ENCODE results near the gene SMIM28.
"Not testable (repeated sequence)": the region's sequence is repeated elsewhere in the genome, so short reads cannot be mapped to it uniquely, and the experiment has no call there.

SMIM28 gene

DNA sequence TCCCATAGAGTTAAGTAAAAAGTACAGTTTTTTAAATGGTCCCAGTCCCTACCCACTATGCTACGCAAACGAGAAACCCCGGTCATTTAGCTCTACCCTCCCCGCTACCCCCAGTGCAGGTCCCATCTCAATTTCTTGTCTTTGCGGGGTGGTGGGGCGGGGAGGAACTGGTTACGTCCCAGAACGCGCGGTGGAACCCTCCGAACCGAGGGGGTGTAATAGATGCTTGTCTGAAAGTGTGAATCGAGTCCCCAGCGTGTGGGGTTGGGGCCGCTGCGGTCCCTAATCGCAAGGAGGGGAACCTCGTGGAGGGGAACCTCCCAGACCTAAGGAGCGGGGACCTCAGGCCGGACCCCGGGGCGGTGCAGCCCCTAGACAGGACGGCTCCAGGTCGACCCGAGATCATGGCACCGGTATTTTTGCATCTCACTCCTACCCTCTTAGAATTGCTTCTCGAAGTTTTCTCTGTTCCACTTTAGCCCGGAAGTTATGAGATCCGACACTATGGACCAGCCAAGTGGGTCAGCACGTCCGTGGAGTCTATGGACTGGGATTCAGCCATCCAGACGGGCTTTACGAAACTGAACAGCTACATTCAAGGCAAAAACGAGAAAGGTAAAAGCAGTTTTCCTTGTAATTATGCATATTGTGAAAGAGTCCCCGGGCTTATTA is 27.1 kb downstream of the SMIM28 start:
- DNase-seq (ENCODE audit: low read depth in 3 of 3, low spot score in 1 of 3): peak in 1 of 3 donors; percentile 8

- no peak for DNase-seq (ENCODE audit: low read depth in 3 of 3, low spot score in 1 of 3)
These were observed 28.2 kb downstream of the SMIM28 start for GRCh38 chr6:138405816-138406413.

DNA sequence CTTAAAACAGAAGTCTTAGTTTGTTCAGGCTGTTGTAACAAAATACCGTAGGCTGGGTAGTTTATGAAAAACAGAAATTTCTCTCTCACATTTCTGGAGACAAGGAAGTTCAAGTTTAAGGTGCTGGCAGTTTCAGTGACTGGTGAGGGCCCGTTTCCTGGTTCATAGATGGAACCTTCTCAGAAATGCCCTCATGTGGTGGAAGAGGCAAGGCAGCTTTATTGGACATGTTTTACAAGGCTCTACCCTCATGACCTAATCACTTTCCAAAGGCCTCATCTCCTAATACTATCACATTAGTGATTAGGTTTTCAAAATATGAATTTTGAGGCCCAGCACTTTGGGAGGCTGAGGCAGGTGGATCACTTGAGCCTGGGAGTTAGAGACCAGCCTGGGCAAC is 28.7 kb downstream of the SMIM28 start:
- no peak for DNase-seq (ENCODE audit: low read depth in 3 of 3, low spot score in 1 of 3)

DNA sequence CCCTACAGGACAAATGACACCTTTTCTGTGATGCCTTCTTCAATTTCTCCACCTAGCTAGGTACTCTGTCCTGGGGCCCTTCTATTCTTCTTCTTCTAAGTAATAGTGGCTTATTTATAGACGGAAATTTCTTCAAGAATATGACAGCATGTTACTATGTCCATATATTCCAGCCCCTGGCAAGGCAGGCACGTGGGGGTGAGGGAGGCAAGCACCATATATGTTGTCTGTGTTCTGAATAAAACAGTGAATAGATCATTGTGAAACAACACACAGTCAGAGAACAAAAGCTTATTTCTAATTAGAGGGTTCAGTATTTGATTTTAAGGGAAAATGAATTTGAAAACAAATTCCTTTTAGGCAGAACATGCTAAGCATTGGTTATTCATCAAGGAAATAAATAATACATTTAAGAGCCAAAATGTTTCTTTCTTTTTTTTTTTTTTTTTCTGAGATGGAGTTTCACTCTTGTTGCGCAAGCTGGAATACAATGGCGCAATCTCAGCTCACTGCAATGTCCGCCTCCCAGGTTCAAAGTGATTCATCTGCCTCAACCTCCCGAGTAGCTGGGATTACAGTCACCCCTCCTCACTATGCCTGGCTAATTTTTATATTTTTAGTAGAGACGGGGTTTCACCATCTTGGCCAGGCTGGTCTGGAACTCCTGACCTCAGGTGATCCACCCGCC is 32.5 kb downstream of the SMIM28 start:
- no peak for DNase-seq (ENCODE audit: low read depth in 3 of 3, low spot score in 1 of 3)

DNA sequence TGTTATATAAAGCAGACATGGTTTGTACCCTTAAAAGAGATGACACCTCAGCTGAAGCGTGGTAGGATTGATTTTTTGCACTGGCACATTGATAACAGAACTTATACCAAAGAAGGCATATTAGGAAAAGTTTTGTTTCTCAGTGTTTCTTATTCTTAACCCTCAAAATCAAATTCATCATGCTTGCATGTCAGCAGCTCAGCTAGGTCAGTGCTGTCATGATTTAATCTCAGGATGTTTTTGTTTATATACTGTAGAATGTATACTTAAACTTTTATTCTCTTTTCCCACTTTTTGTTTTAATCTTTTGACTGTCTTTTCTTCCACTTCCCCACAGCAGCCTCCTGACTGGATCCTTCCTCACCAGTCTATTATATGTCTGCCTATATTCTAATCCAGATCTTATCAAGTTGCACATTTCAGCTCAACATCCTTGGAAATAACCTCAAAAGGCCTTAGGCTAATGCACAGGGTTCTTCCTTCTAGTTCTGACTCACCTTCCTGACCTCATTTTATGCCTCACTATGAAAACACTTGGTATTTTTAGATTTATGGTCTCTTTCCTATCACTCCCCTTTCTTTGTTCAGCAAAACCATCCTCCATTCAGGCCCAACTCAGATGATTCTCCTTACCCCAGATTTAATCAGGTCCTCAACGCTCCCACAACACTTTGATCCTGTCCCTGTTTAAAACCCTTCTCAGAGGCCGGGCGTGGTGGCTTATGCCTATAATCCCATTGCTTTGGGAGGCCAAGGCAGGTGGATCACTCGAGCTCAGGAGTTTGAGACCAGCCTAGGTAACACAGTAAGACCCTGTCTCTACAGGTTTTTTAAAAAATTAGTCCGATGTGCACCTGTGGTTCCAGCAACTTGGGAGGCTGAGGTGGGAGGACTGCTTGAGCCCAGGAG is 33.5 kb downstream of the SMIM28 start:
- no peak for DNase-seq (ENCODE audit: low read depth in 3 of 3, low spot score in 1 of 3)

- no peak for DNase-seq (ENCODE audit: low read depth in 3 of 3, low spot score in 1 of 3)
These were observed 37.4 kb downstream of the SMIM28 start for GRCh38 chr6:138415125-138415524.

DNA sequence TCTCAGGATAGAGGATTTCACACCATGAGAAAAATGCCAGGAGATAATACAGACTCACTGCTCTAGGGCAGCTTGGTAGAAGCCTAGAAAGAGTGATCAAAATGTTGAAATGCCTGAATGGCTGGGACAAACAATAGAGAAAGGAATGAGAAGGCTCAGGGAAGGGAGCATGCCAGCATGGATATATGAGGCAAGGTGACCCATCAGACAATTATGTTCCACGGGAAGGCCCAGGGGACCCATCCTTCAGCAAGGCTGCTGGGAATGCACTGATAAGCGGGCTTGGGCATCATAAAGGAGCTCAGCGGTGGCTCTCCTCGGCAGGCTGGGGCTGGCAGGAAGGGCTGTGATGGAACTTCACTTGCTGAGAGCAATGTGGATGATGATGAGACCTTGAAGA is 38.5 kb downstream of the SMIM28 start:
- no peak for DNase-seq (ENCODE audit: low read depth in 3 of 3, low spot score in 1 of 3)

GRCh38 chr6:138417493-138418117 is 39.9 kb downstream of the SMIM28 start:
- no peak for DNase-seq (ENCODE audit: low read depth in 3 of 3, low spot score in 1 of 3)

- no peak for DNase-seq (ENCODE audit: low read depth in 3 of 3, low spot score in 1 of 3)
These were observed 40.5 kb downstream of the SMIM28 start for GRCh38 chr6:138418118-138418742.

GRCh38 chr6:138419766-138420165 is 42.1 kb downstream of the SMIM28 start:
- no peak for DNase-seq (ENCODE audit: low read depth in 3 of 3, low spot score in 1 of 3)

GRCh38 chr6:138420356-138420755 is 42.7 kb downstream of the SMIM28 start:
- no peak for DNase-seq (ENCODE audit: low read depth in 3 of 3, low spot score in 1 of 3)

DNA sequence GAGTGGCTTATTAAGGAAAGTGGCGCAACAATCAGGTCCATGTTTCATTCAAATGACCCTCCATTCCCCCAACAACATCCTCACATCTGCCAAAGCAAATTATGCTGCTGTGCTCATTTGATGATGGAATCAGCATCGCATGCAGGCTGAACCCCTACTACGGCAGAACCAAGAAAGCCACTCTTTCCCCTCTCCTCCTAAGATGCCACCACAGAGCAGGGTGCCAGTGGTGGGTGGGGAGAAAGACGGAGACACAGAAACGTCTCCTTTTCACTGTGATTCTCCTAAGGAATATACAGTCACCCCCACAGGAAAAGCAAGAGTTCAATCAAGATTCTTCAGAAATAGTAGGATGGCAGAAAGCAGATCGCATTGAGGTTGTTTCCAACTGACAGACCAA is 43.4 kb downstream of the SMIM28 start:
- no peak for DNase-seq (ENCODE audit: low read depth in 3 of 3, low spot score in 1 of 3)

- DNase-seq (ENCODE audit: low read depth in 3 of 3, low spot score in 1 of 3): no peak
These were observed 43.9 kb downstream of the SMIM28 start for GRCh38 chr6:138421608-138422007.

GRCh38 chr6:138422861-138423260 is 45.2 kb downstream of the SMIM28 start:
- DNase-seq (ENCODE audit: low read depth in 3 of 3, low spot score in 1 of 3): no peak

GRCh38 chr6:138424004-138424904 is 46.5 kb downstream of the SMIM28 start:
- DNase-seq (ENCODE audit: low read depth in 3 of 3, low spot score in 1 of 3): no peak

DNA sequence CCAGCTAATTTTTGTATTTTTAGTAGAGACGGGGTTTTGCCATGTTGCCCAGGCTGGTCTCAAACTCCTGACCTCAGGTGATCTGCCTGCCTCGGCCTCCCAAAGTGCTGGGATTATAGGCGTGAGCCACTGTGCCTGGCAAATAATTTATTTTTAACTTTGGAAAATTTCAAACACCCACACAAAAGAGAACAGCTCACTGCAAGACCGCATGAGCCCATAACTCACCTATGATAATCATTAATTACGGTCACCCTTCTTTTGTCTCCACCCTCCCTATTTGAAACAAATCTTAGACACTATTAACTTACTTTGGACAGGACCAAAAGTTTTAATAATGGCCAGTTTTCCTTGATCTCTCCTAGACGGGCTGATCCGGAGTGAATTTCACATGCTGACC is 47.6 kb downstream of the SMIM28 start:
- not testable (repeated sequence) for DNase-seq (ENCODE audit: low read depth in 3 of 3, low spot score in 1 of 3)

GRCh38 chr6:138426500-138427123 is 48.9 kb downstream of the SMIM28 start:
- no peak for DNase-seq (ENCODE audit: low read depth in 3 of 3, low spot score in 1 of 3)

DNA sequence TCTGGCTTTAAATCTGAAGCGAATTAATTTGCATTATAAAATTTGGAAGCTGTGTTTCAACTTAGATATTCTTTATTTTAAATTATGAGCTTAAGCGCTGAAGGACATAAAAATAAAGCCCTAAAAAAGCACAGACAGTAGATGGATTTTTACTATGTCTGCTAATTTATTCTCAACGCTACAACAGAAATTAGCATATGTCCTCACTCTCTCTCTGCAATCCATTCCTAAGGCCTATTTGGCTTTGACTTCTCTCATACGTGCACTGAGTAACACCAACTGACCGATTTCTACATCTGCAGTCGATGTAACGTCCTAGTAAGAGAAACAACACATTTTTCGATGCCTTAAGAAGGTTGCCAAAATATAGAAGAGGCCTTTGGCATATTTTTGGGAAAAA is 50.0 kb downstream of the SMIM28 start:
- no peak for DNase-seq (ENCODE audit: low read depth in 3 of 3, low spot score in 1 of 3)

DNA sequence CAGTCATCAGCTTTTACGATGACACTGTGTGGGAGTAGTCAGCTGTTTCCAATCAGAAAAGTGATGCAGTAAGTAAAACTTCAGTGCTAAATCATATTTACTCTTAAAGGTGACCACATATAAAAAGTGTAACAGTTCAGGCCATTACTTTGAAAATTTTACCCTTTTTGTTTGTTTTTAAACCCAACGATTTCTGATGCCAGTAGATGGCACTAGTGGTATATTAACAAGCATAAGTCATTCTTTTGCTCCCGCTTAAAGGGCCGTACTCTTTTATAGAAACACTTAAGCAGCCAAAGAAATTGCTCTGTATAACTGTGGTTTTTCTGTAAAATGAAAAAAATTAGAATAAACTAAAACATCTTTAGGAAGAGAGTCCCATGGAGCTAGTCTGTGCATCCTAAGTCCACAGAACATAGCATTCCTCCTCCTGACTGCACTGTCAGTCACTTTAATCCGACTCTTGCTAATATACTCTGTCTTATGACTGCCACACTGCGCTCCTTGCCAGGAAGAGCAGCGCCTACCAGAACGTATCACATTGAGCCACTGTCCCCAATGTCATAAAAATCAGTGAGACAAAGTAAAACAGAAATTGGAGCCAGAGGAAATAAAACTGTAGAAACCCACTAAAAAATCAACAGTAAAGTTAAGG is 51.4 kb downstream of the SMIM28 start:
- no peak for DNase-seq (ENCODE audit: low read depth in 3 of 3, low spot score in 1 of 3)

All from stimulated activated CD4-positive, alpha-beta T cell treated with anti-CD3 and anti-CD28 coated beads, TNF-alpha, amount 100 ng/mL, for 1 hour (primary cell).